ENCODE data around the gene CD79B. TPM values are rescaled to one million over a fixed set of nuclear protein-coding genes. Genes with fewer than 3 reads are reported as not detected.

The CD79B gene
- total and polyA plus RNA-seq, 9 of the 15 experiments (the other 6 are each of a cell fraction or from before 2014, with no cell fraction given), result 0.15 to 0.62 (median 0.44) TPM; not detected in 2

DNA sequence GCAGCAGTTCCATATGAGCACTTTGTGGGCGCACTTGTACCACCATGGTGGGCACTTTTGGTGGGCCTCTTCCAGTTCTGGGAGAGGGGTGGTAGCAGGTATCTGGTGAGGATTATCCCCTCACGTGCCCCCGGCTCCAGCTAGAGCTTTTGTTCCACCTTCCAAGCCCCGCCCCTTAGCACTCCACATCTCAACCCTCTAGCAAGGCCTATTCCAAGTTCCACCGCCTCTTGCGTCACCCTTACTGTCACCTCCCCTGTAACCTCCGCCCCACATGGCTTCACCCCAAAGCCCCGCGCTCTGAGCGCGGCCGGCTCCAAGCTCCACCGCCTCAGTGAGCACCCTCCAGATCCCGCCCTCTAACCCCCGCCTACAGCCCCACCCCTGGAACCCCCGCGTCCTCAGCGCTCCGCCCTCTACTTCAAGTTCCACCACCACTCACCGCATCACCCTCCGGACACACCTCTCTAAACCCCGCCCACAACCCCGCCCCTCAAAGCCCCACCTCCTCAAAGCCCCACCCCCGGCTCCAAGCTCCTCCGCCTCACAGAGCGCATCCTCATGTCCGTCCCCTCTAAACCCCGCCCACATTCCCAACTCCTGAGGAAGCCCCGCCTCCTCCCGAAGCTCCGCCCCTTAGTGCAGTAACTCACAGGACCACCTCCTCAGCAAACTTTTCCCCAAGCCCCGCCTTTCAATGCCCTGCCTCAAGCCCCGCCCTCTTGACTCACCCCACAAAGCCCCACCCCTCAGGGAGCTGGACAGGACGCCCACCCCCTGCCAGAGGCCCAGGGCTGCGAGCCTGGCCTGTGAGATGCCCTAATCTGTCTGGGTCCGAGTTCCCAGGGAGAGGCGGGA lies 29.5 kb upstream of the CD79B start (continued):
- TF ChIP-seq, protein P1, sequence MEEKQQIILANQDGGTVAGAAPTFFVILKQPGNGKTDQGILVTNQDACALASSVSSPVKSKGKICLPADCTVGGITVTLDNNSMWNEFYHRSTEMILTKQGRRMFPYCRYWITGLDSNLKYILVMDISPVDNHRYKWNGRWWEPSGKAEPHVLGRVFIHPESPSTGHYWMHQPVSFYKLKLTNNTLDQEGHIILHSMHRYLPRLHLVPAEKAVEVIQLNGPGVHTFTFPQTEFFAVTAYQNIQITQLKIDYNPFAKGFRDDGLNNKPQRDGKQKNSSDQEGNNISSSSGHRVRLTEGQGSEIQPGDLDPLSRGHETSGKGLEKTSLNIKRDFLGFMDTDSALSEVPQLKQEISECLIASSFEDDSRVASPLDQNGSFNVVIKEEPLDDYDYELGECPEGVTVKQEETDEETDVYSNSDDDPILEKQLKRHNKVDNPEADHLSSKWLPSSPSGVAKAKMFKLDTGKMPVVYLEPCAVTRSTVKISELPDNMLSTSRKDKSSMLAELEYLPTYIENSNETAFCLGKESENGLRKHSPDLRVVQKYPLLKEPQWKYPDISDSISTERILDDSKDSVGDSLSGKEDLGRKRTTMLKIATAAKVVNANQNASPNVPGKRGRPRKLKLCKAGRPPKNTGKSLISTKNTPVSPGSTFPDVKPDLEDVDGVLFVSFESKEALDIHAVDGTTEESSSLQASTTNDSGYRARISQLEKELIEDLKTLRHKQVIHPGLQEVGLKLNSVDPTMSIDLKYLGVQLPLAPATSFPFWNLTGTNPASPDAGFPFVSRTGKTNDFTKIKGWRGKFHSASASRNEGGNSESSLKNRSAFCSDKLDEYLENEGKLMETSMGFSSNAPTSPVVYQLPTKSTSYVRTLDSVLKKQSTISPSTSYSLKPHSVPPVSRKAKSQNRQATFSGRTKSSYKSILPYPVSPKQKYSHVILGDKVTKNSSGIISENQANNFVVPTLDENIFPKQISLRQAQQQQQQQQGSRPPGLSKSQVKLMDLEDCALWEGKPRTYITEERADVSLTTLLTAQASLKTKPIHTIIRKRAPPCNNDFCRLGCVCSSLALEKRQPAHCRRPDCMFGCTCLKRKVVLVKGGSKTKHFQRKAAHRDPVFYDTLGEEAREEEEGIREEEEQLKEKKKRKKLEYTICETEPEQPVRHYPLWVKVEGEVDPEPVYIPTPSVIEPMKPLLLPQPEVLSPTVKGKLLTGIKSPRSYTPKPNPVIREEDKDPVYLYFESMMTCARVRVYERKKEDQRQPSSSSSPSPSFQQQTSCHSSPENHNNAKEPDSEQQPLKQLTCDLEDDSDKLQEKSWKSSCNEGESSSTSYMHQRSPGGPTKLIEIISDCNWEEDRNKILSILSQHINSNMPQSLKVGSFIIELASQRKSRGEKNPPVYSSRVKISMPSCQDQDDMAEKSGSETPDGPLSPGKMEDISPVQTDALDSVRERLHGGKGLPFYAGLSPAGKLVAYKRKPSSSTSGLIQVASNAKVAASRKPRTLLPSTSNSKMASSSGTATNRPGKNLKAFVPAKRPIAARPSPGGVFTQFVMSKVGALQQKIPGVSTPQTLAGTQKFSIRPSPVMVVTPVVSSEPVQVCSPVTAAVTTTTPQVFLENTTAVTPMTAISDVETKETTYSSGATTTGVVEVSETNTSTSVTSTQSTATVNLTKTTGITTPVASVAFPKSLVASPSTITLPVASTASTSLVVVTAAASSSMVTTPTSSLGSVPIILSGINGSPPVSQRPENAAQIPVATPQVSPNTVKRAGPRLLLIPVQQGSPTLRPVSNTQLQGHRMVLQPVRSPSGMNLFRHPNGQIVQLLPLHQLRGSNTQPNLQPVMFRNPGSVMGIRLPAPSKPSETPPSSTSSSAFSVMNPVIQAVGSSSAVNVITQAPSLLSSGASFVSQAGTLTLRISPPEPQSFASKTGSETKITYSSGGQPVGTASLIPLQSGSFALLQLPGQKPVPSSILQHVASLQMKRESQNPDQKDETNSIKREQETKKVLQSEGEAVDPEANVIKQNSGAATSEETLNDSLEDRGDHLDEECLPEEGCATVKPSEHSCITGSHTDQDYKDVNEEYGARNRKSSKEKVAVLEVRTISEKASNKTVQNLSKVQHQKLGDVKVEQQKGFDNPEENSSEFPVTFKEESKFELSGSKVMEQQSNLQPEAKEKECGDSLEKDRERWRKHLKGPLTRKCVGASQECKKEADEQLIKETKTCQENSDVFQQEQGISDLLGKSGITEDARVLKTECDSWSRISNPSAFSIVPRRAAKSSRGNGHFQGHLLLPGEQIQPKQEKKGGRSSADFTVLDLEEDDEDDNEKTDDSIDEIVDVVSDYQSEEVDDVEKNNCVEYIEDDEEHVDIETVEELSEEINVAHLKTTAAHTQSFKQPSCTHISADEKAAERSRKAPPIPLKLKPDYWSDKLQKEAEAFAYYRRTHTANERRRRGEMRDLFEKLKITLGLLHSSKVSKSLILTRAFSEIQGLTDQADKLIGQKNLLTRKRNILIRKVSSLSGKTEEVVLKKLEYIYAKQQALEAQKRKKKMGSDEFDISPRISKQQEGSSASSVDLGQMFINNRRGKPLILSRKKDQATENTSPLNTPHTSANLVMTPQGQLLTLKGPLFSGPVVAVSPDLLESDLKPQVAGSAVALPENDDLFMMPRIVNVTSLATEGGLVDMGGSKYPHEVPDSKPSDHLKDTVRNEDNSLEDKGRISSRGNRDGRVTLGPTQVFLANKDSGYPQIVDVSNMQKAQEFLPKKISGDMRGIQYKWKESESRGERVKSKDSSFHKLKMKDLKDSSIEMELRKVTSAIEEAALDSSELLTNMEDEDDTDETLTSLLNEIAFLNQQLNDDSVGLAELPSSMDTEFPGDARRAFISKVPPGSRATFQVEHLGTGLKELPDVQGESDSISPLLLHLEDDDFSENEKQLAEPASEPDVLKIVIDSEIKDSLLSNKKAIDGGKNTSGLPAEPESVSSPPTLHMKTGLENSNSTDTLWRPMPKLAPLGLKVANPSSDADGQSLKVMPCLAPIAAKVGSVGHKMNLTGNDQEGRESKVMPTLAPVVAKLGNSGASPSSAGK (IDR thresholded peaks at IDR 0.05), result 0 out of 2 replicates have a peak, but pooled peaks have one; percentile 35
- no peak for TF ChIP-seq BRF2 (IDR thresholded peaks at IDR 0.05; ENCODE audit: borderline replicate concordance, insufficient read depth, insufficient read length)
- TF ChIP-seq CBX8 (IDR thresholded peaks at IDR 0.05; ENCODE audit: borderline replicate concordance, extremely low read depth, low read depth, low read length, poor library complexity, severe bottlenecking), result no peak
- TF ChIP-seq ELF2 (CRISPR knock-in tag; IDR thresholded peaks at IDR 0.05), result no peak
- TF ChIP-seq C11orf30 (IDR thresholded peaks at IDR 0.05; ENCODE audit: low read depth), result no peak
- no peak for TF ChIP-seq PREB (CRISPR knock-in tag; IDR thresholded peaks at IDR 0.05)
- TF ChIP-seq ZKSCAN3 (CRISPR knock-in tag; IDR thresholded peaks at IDR 0.05), result no peak
- TF ChIP-seq, protein P2, sequence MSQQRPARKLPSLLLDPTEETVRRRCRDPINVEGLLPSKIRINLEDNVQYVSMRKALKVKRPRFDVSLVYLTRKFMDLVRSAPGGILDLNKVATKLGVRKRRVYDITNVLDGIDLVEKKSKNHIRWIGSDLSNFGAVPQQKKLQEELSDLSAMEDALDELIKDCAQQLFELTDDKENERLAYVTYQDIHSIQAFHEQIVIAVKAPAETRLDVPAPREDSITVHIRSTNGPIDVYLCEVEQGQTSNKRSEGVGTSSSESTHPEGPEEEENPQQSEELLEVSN (IDR thresholded peaks at IDR 0.05; ENCODE audit: borderline replicate concordance in 1 of 2, extremely low read depth in 1 of 2, insufficient read depth in 1 of 2, insufficient read length in 1 of 2, low read depth in 1 of 2, low read length in 1 of 2, poor library complexity in 1 of 2, severe bottlenecking in 1 of 2), result peak in 1 of 2 experiments; percentile 53
